Brain microvascular endothelial cell (primary cell): ENCODE data around the gene TMEM174.
"Not testable (repeated sequence)": the region's sequence is repeated elsewhere in the genome, so short reads cannot be mapped to it uniquely, and the experiment has no call there.

Experiments
- DNase-seq: peaks from one replicate; pipeline ENCODE4 v3.0.0-alpha.2; 2020
- H3K27ac ChIP-seq: fragments of 250-450 bp; sonication (Bioruptor Pico); 2 replicates; pipeline ENCODE4 v1.5.1; 2020; ENCODE audit warnings: mild to moderate bottlenecking, moderate library complexity
- H3K27me3 ChIP-seq: fragments of 250-450 bp; sonication (Bioruptor Pico); replicated peaks from 2 replicates; pipeline ENCODE4 v1.5.1; 2020; ENCODE audit warnings: mild to moderate bottlenecking
- H3K36me3 ChIP-seq: fragments of 250-450 bp; sonication (Bioruptor Pico); replicated peaks from 2 replicates; pipeline ENCODE4 v1.5.1; 2020; ENCODE audit warnings: mild to moderate bottlenecking
- H3K4me3 ChIP-seq: 2 replicates; pipeline ENCODE4 v1.5.1; 2011; ENCODE audit warnings: low read depth, mild to moderate bottlenecking, control low read depth, low read length, moderate library complexity
- in situ Hi-C: cut with HindIII; loops from 2 replicates; pipeline ENCODE4 v1.10.0; 2017; ENCODE audit warnings: low sequenced_read_pairs, low pct_ligation_motif_present
- TF ChIP-seq, protein P1 (sequence below): IDR thresholded peaks from 2 replicates; pipeline ENCODE4 v1.5.1; 2011; ENCODE audit warnings: low read depth, mild to moderate bottlenecking, moderate library complexity, low read length, control low read depth, inconsistent platforms; ENCODE audit errors: missing control alignments

TMEM174 gene

DNA sequence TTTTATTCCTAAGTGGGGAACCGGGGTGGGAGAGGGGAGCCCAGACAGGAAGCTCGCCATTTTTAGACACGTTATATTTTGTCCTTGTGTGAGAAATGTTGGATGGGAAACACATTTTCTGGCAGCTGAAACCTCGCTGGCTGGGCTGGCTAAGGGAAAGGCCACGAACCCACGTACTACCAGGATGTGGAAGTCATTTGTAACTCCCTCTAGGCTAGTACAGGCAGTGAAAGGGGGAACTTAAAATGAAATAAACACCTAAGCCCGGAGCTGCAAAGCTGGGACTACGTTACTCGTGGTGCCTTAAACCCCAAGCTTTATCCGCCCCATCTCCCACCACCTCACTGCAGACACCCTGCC lies 42.5 kb downstream of the TMEM174 start:
- TF ChIP-seq, protein P1, sequence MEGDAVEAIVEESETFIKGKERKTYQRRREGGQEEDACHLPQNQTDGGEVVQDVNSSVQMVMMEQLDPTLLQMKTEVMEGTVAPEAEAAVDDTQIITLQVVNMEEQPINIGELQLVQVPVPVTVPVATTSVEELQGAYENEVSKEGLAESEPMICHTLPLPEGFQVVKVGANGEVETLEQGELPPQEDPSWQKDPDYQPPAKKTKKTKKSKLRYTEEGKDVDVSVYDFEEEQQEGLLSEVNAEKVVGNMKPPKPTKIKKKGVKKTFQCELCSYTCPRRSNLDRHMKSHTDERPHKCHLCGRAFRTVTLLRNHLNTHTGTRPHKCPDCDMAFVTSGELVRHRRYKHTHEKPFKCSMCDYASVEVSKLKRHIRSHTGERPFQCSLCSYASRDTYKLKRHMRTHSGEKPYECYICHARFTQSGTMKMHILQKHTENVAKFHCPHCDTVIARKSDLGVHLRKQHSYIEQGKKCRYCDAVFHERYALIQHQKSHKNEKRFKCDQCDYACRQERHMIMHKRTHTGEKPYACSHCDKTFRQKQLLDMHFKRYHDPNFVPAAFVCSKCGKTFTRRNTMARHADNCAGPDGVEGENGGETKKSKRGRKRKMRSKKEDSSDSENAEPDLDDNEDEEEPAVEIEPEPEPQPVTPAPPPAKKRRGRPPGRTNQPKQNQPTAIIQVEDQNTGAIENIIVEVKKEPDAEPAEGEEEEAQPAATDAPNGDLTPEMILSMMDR = no peak
- Histone ChIP-seq H3K27ac (no peak overlapping the region), H3K4me3 (peak overlapping the region; percentile 52), H3K36me3 (no peaks in the 10 kb centered on the region), H3K27me3 (no peaks in the 10 kb centered on the region)
- in situ Hi-C loops = no loop called here
- DNase-seq = no peak

DNA sequence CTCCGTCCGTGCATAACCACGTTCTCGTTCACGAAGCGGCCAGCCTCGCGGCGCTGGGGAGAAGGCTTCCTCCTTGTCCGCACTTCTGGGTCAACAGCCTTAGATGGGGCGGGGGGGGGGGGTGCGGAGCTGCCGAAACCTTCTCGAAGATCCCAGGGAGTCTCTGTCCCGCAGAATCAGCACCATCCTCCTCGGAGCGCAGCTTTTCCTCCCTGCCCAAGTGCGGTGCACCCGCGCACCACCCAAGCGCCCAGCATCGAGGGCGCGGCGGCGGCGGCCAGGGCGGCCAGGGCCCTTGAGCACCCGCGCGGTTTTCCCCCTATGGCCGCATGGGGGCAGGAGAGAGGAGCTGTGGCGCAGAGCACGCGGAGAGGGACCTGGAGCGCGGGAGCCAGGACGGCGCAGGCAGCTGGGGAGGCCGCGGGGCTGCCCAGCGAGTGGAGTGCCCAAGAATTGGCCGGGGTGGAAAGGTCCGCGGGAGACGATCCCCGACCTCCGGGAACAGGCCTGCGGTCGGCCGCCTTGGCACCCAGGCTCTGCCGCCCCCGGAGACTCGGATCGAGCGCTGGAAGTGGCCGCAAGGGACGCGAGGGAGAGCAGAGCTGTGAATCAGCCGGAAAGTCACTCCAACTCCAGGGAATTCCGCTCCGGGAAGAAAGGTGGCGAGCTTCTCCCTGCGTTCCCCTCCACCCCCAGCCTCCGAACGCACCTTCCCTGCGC lies 43.1 kb downstream of the TMEM174 start:
- no peaks in the 10 kb centered on the region for H3K27me3 ChIP-seq
- in situ Hi-C loops = no loop called here
- DNase-seq = peak; percentile 60
- H3K27ac ChIP-seq = no peak overlapping the region
- peak overlapping the region; percentile 52 for H3K4me3 ChIP-seq
- no peaks in the 10 kb centered on the region for H3K36me3 ChIP-seq
- TF ChIP-seq, protein P1 = peak; percentile 63

DNA sequence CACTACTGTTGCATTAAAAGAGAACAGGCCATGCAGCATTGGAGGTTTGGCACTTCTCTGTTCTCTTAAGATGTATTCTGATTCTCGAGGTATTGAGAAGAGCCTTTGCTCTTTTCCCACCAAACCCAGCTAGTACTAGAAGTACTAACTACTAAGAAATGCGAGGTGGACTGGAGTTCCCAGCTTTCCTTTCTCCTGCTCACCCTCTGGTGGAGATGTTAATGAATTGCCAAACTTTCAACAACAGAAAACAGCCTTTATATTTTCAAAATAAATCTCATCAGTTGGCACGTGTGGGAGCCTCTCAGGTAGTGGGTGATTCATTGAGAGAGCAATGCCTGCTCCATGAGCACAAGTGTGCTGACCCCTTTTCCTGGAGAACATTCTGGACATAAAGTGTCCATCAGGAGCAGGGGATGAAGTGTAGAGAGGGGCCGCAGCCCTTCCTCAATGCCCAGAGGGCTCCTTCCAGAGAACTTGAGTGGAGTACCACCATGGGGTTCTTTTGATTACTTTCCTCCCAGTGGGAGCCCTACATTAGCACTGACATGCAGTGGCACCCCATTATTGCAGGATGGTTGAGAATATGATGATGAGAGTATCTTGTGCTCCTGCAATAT lies 45.7 kb downstream of the TMEM174 start:
- TF ChIP-seq, protein P1 = peak; percentile 75

DNA sequence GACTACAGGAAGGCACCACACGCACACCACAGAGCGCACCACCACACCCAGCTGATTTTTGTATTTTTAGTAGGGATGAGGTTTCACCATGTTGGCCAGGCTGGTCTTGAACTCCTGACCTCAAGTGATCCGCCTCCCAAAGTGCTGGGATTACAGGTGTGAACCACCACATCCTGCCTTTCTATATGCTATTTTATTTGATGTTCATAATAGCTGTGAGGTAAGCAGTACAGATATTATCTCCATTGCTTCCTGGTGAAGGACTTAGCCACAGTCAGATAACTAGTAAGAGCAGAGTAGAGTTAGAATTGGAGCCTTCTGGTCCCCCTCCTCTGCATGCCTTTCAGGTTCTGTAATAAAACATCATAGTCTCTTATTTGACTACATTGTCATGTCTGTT lies 46.3 kb downstream of the TMEM174 start:
- H3K36me3 ChIP-seq, H3K27ac ChIP-seq, DNase-seq, in situ Hi-C loops, H3K4me3 ChIP-seq, H3K27me3 ChIP-seq: not testable (repeated sequence)

More for the DNA sequence above, 45.7 kb downstream of the TMEM174 start:
- peak; percentile 48 for DNase-seq
- Histone ChIP-seq H3K4me3 (no peak overlapping the region), H3K27me3 (no peaks in the 10 kb centered on the region), H3K27ac (no peak overlapping the region), H3K36me3 (no peaks in the 10 kb centered on the region)
- in situ Hi-C loops = no loop called here

DNA sequence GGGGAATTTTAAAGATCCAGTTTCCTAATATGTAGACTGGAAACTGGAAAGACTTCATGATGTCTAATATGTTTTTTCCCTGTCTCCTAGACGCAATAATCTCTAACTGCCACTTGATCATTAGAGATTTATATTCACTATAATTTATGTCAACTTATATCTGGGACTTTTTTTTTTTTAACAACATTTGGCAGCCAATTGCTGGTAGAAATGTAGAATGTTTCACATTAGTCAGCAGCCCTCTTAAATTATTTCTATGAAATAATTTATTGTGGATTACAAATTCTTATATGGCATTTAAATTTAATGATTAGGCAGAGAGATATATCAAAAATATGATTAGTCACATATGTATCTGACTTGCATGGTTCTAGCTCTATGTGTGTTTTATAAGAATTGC lies 48.2 kb downstream of the TMEM174 start:
- H3K27me3 ChIP-seq = no peaks in the 10 kb centered on the region

DNA sequence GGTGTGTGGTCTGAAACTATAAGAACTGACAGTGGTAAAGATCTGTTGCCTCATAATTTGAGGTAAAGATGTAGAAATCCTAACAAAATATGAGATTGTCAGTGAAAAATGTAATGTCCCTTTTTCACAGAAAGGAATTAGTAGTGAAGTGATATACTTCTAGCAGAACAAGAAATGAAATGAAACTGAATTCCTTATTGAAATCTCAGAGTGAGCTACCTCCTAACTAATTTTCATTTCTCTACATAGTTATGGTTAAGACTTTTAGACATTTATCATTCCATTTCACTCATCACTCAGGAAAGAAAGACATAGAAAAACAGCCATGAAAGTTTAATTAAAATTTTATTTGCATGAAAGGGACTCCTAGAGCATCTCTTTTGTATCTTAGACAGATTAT lies 48.7 kb downstream of the TMEM174 start:
- in situ Hi-C loops = no loop called here
- no peak overlapping the region for H3K27ac ChIP-seq
- H3K4me3 ChIP-seq = no peak overlapping the region
- no peaks in the 10 kb centered on the region for H3K27me3 ChIP-seq
- DNase-seq = no peak
- TF ChIP-seq, protein P1 = no peak
- no peaks in the 10 kb centered on the region for H3K36me3 ChIP-seq

More for the DNA sequence above, 48.2 kb downstream of the TMEM174 start:
- TF ChIP-seq, protein P1 = no peak
- DNase-seq = no peak
- Histone ChIP-seq H3K4me3 (no peak overlapping the region), H3K36me3 (no peaks in the 10 kb centered on the region), H3K27ac (no peak overlapping the region)
- in situ Hi-C loops = no loop called here
